ENCODE data around the gene PMM1.
"Not testable (repeated sequence)": the region's sequence is repeated elsewhere in the genome, so short reads cannot be mapped to it uniquely, and the experiment has no call there.

The PMM1 gene

GRCh38 chr22:41589391-41590241 is at the start of gene PMM1:
Gene PMM1, minus strand, starts transcription at chr22:41589840. Its CDS starts 35 bp downstream, at chr22:41589805.
- peak; percentile 100 for DNase-seq

- DNase-seq = no peak
Observed at GRCh38 chr22:41638748-41639147, 49.1 kb upstream of the PMM1 start.

- no peak for DNase-seq
Observed at GRCh38 chr22:41638124-41638523, 48.5 kb upstream of the PMM1 start.

GRCh38 chr22:41637623-41638022 is 48.0 kb upstream of the PMM1 start:
- not testable (repeated sequence) for DNase-seq

- no peak for DNase-seq
Observed at GRCh38 chr22:41636467-41636866, 46.8 kb upstream of the PMM1 start.

GRCh38 chr22:41634610-41635009 is 45.0 kb upstream of the PMM1 start:
- not testable (repeated sequence) for DNase-seq

- DNase-seq = not testable (repeated sequence)
Observed at GRCh38 chr22:41631615-41632014, 42.0 kb upstream of the PMM1 start.

- not testable (repeated sequence) for DNase-seq
Observed at GRCh38 chr22:41631115-41631514, 41.5 kb upstream of the PMM1 start.

GRCh38 chr22:41625577-41625976 is 35.9 kb upstream of the PMM1 start:
- DNase-seq = no peak

- no peak for DNase-seq
Observed at GRCh38 chr22:41621911-41622179, 32.2 kb upstream of the PMM1 start.

- DNase-seq = peak; percentile 100
Observed at GRCh38 chr22:41621099-41621910, 31.7 kb upstream of the PMM1 start, which contains the start of gene XRCC6. Gene XRCC6, plus strand, starts transcription at chr22:41621295. Its CDS starts 710 bp downstream, at chr22:41622005.

- no peak for DNase-seq
Observed at GRCh38 chr22:41620589-41621098, 31.0 kb upstream of the PMM1 start, which contains the start of gene DESI1. Gene DESI1, minus strand, starts transcription at chr22:41621043. Its CDS starts 204 bp downstream, at chr22:41620839.

GRCh38 chr22:41619979-41620588 is 30.4 kb upstream of the PMM1 start:
- peak; percentile 49 to 62 for DNase-seq

GRCh38 chr22:41613456-41613855 is 23.8 kb upstream of the PMM1 start:
- DNase-seq = no peak

- no peak for DNase-seq
Observed at GRCh38 chr22:41612603-41613306, 23.1 kb upstream of the PMM1 start.

- no peak for DNase-seq
Observed at GRCh38 chr22:41608386-41608785, 18.7 kb upstream of the PMM1 start.

GRCh38 chr22:41603873-41604332 is 14.3 kb upstream of the PMM1 start:
- peak; percentile 24 to 33 for DNase-seq

GRCh38 chr22:41600976-41601375 is 11.3 kb upstream of the PMM1 start:
- no peak for DNase-seq

- DNase-seq = no peak
Observed at GRCh38 chr22:41598891-41599635, 9.4 kb upstream of the PMM1 start.

- DNase-seq = no peak
Observed at GRCh38 chr22:41598081-41598480, 8.4 kb upstream of the PMM1 start.

- DNase-seq = no peak
Observed at GRCh38 chr22:41597635-41597953, 8.0 kb upstream of the PMM1 start.

Measured in activated CD4-positive, alpha-beta T cell treated with anti-CD3 and anti-CD28 coated beads for 4 hours (primary cell).